Measurements from ENCODE around the gene MYBBP1A.

The MYBBP1A gene

DNA sequence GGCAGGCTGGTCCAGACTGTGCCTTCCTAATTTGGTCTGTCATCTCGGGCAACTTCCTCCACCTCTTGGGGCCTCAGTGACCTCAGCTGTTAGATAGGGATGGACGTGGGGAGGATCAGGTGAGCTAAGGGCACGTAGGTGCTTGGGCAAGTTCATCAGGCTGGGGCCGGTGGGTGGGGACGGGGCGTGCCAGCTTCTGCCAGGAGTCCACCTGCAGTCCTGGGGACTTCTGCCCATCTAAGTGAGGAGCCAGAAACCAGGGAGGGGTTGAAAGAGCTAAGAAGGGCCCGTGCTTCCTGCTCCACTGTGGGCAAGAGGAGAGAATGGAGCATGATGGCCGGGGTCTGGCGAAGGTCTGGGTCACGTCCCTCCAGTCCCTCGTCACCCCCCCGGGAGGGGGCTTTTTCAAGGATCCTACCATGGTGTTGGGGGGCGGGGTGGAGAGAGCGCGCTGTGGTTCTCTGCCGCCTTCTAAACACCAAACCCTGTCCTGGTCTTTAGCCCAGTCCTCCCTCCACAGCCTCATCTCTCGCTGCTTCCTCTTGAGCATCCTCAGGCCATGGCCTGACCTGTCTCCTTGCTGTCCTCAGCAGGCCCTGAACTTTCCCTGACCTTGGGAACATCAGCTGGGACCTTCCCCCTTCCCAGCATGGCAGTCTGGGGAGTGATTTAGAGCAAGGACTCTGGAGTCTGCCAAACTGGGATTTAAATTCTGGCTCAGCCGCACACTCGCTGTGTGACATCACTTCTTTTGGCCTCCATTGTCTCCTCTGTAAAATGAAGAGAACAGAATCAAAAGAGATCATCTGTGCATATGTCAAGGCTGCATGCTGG lies 34.9 kb downstream of the MYBBP1A start:
- no peak for DNase-seq (ENCODE audit: low read depth in 3 of 3)

DNA sequence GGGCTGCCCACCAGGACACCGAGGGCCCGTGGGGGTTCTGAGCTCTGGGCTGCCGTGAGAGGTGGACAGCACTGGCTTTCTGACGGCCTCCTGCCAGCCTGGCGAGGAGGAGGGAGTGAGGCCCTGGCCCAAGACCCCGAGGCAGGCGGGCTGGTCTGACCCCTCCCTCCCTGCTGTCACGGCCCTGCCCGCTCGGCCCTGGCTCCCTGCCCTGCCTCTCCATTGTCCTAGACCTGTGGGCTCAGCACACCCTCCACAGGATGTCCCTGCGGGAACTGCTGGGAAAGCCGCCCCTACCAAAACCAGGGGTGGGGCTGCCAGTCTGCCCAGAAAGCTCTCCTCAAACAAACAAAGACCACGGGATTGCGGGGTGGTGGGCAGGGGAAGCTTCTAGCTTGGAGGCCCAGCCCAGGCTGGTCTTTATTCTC lies 35.8 kb downstream of the MYBBP1A start:
- DNase-seq (ENCODE audit: low read depth in 3 of 3), result no peak

DNA sequence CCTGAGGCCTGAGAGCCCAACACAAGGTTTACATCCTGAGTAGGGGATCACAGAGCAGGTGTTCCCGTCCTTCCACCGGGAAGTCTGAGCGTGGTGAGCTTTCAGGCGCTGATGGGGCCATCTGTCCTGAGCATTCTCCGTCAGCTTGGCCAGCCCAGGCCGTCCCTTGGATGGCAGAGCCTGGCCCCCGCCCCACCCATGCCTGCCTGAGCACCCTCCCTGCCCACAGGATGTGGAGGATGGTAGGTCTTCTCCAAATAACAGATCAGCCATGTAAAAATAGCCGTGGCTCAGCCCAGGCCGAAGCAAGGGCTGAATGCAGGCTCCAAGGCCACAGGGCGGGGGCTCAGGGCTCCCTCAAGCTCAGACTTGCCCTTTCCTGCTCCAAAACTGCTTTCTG lies 36.3 kb downstream of the MYBBP1A start:
- DNase-seq (ENCODE audit: low read depth in 3 of 3), result no peak

DNA sequence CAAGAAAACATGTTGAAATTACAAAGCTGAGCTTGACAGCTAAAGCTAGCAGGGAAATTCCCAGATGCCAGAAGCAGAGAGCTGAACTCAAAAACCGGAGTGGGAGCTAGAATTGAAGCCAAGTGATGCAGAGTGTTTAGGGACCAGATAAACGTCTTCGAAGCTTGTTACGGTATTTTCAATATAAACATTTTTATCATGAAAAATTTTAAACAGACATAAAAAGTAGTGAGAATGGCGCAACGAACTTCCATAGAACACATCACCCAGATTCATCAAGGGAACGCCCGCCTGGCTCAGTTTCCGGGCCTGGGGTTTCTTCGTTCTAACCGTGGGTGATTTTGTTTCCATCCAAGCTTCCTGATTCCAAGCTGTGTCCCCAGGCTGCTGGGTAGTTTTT lies 38.4 kb downstream of the MYBBP1A start:
- DNase-seq (ENCODE audit: low read depth in 3 of 3), result no peak

DNA sequence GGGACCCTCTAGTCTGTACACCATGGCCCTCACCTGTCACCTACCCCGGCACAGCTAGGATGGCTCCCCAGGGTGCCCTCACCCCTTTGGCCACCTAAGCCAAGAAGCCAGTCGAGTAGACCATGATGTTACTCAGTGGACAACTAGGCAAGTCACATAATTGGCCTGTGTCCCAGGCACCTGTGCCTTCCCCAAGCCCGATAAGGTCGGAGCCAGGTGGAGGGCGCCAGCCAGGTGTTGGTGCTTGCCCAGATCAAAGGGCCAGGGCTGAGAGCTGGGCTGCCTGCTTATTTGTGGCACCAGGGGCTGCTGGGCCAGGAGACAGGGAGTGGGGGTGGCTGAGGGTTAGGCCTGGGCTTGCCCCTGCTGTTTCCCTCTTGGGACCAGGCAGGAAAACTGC lies 39.7 kb downstream of the MYBBP1A start:
- DNase-seq (ENCODE audit: low read depth in 3 of 3), result no peak

DNA sequence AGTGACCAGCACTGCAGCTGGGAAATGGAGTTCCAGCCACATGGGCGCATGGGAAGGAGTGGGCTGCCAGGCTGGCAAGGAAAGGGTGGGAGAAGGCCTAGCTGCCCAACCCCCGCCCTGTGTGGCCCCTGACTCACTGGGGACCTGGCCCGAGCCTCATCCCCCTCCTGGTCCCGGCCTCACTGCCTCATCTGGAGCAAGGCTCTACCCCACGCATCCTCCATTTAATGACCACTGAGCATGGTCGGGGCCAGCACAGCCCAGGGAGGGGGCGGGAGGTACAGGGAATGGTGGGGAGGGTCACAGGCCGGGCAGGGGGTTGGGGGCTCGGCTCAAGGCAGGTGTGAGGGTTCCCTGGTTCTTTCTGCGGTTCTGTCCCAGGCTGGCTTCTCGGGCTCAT lies 40.4 kb downstream of the MYBBP1A start:
- DNase-seq (ENCODE audit: low read depth in 3 of 3), result no peak

DNA sequence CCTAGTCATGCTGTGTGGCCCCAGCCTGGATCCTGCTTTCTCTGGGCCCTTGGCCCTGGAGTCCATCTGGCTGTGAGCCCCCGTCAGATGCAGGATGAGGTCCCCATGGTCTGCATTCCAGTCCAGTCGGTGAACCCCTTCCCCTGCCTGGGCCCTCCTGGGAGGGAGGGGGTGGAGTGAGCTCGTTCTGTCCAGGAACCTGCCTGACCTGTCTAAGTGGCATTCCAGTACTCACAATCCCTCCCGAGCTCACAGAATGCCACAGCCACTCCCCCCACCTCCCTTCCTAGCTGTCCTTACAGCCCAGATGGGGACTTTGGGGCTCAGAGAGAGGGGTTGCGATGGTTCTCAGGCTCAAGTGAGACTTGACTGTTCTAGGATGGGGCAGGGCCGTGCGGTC lies 41.0 kb downstream of the MYBBP1A start:
- DNase-seq (ENCODE audit: low read depth in 3 of 3), result no peak

DNA sequence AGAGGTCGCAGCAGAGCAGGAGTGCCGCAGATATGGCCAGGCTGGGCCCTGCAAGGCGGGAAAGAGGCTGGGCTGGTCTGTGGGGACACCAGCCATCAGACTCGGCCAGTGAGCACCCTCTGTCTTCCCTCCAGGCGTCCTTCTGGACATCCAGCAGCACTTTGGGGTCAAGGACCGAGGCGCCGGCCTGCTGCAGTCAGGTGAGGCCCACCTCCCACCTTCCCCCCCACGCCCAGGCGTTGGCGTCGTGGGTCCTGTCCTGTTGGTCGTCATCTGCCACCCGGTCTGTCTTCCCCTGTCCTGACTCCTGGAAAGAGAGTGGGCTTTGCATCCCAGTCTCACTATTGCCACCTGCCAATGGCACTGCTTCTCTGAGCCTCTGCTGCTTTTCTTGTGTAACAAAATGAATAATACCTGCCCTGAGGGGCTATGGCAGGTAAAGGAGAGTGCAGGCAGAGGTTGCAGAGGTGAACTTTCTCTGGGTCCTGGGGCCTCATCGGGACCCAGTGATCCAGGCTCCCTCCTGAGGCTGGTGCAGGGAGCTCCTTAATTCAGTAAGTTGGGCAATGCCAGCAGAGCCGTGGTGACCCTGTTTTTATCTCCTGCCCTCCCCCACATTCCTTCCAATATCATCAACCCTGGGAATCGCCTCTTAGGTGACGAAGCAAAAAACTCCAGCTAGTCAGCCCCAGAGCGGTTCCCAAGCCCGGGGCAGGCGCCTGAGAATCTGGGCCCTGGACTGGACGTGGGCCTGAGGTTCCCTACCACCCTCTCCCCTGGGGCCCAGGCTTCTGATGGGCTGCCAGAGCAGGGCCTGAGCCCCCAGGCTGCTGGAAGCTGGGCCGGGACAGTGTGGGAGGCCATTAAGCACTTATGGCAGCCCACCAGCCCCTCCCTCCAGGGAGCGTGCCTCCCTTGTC lies 41.8 kb downstream of the MYBBP1A start:
- DNase-seq (ENCODE audit: low read depth in 3 of 3), result no peak

DNA sequence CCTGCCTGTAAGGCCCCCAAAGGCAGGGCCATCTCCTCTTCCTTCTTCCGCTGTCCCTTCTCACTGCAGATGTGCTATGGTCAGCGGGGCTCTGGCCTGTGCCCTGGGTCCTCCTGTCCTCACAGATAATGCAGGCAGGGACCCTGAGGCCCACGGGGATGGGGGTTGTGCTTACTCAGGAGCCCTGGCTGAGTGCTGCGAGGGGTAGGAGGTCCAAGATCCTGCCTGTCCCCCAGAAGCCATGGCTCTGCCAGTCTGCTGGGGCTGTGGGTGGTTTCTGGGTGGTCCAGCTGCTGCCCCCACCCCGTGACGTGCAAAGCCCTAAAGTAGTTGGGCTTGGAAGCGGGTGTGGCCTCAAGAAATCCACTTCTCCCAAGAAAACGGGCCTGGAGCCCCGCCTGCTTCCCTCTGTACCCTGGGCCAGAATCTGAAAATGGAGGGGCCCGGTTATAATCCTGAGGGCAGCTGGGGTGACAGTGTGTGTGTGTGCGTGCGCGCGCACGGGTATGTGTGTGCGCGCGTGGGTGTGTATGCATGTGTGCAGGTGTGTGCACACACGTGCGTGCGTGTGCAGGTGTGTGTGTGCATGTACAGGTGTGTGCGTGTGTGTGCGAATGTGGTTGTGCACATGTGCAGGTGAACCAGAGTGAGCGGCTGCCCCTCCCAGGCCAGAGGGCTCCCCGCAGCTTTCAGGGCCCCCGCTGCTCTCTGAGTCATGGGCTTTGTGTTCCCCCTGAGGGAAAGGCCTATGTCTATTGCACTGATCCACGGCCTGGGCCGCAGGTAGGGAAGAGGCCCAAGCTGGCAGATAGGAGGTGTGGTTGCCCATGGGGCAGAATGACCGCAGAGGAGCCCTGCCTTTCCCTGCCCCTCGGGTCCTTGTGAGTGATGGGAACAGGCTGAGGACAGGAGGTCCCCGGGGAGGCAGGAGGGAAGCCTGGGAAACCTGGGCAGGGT lies 42.8 kb downstream of the MYBBP1A start:
- DNase-seq (ENCODE audit: low read depth in 3 of 3), result no peak

DNA sequence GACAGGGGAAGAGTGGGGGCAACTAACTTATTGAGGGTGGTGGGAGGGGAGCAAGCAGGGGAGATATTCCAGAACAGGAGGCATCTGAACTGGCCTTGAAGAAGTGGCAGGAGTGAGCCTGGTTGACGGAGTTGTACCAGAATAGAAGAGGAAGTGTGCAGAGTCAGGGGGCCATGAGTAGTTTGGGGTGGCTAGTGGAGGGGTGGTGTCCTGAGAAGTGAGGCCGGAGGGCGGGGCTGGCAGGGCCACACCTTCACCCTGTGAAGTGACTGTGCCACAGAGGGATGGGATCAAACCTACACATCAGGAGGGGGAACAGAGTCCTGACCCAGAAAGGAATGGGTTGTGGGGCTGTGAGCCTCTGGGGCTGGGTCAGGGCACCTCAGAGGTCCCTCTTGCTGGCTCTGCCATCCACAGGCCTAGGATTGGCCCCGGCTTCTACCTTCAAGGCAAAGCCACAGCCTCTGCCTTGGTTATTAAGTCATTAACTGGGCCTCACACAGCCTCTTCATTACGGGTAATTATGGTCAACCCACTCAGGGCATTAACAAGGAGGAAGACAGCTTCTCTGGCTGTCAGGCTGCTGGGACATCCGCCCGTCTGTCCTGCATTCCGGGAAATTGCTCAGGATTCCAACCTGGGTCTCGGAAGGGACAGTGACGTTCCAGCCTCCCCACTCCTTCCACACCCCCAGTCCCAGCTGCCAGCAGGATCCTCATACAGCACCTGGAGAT lies 43.8 kb downstream of the MYBBP1A start:
- no peak for DNase-seq (ENCODE audit: low read depth in 3 of 3)

DNA sequence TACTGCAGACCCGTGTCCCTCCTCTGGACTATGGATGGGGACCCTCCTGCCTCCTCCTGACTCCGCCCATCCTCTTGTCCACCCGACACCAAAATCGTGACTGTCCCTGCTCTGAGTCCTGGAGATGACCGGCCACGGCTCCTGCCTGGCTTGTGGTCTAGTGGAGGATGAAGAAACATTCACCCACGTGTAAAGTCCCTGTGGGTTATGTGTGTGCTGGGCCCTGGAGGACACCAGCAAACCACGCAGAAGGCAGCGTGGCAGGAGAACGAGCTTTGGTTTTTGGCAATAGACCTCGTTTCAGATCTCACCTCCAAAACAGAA lies 44.6 kb downstream of the MYBBP1A start:
- no peak for DNase-seq (ENCODE audit: low read depth in 3 of 3)

DNA sequence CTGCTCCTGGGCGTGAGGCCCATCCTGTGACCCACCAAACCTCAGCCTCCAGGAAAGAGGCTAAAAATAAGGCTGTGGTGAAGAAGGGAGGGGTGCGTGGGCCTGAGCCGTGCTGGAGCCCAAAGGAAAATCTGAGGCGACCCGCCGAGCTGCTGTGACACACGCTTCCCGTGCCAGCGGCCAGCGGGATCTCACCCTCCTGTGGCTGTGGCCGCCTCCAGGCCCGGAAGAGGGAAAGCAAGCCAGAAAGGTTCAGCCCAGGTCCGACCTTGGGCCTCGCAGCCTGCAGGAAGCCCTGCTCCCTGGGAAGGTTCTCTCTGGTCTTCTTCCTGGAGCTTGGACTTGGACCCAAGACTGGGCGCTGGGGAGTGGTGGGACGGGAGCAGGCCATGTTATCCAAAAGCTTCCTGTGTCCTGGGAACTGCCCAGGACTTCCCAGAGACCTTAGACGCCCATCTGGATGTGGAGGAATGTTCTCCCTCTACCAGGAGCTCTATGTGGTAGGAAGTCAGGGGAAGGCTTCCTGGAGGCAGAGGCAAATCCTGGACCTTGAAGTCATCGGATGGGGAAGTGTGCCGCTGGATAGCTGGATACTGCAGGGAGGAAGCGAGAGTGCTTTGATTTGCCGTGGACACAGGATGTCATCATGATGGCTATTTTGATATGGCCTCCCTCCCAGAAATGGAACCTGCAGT lies 45.1 kb downstream of the MYBBP1A start:
- no peak for DNase-seq (ENCODE audit: low read depth in 3 of 3)

DNA sequence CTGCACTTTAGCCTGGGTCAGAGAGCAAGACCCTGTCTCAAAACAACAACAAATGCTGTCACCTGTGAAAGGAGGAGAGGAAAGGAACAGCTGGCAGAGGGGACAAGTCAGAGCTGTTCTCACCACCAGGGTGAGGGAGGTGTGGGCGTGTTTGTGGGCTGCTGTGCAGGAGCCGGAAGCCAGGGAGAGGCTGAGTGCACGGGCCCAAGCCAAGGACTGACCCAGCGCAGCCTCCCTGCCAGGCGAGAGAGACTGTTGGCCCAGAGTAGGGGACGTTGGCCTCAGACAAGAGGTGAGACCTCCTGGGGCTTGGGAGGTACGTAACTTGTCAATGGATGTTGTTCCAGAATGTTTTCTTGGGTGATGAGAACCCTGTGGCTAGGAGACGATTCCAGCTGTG lies 45.8 kb downstream of the MYBBP1A start:
- no peak for DNase-seq (ENCODE audit: low read depth in 3 of 3)

DNA sequence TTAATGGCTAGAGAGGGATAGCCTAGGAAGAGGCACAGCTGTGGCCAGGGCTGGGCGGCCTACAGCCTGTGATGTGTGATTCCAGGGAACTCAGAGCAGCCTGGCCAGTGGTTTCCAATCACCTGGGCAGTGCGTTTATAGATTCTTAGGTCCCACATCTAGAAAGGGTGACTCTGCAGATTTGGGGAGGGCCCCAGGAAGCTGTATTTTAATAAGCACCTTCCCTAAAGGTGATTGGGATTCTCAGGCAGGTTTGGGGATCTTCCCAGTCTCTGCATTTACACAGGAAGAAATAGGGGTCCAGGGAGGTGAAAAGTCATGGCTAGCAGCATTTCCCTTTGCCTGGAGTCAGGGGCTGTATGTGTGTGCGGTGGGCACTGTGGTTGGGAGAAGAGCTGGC lies 47.0 kb downstream of the MYBBP1A start:
- DNase-seq (ENCODE audit: low read depth in 3 of 3), result no peak

DNA sequence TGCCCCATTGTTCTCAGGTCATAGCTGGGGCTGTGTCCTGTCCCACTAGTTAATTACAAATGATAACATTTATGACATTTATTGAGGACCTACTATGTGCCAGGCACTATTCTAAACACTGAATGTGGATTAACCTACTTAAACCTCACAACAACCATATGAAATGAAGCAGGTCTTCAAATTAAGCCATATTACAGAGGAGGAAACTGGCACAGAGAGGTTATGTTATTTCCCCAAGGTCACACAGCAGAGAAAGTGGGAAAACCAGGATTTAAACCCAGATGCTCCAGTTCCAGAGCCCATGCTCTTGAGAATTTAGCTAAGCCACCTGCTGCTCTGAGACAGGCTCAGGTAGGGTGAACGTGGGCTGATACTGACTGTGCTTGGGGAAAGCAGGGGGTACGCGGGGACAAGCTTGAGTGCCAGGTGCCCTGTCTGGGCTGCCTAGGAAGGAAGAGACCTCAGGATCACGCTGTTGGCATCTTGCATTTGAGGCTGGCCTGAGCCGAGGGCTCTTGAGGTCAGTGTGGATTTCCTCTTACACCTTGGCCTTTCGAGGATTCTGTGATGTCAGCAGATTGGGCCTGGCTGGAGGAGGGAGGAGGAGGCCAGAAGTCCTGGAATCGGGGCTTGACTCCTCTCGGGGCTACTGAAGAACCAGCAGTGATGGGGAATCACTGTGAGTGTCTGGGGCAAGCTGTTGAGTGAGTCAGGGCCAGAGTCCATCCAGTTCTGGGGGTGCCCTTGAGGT lies 47.6 kb downstream of the MYBBP1A start:
- DNase-seq (ENCODE audit: low read depth in 3 of 3), result no peak

DNA sequence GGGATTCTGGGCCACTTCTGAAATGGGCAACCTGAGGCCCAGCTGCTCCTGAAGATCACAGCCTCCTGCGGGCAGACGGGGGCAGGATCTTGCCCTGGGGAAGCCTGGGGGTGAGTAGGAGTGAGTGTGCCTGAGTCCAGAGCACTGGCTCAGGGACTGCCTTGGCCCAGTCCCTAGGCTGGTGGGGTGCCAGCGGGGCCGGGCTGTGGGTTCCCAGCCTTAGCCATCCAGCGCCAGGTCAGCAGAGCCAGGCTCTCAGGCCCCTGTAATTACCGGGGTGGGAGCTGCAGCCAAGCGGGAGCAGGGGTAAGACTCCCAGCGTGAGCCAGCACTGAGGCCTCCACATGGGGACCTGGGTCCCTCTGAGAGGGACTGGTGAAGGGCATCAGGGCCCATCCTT lies 48.3 kb downstream of the MYBBP1A start:
- no peak for DNase-seq (ENCODE audit: low read depth in 3 of 3)

DNA sequence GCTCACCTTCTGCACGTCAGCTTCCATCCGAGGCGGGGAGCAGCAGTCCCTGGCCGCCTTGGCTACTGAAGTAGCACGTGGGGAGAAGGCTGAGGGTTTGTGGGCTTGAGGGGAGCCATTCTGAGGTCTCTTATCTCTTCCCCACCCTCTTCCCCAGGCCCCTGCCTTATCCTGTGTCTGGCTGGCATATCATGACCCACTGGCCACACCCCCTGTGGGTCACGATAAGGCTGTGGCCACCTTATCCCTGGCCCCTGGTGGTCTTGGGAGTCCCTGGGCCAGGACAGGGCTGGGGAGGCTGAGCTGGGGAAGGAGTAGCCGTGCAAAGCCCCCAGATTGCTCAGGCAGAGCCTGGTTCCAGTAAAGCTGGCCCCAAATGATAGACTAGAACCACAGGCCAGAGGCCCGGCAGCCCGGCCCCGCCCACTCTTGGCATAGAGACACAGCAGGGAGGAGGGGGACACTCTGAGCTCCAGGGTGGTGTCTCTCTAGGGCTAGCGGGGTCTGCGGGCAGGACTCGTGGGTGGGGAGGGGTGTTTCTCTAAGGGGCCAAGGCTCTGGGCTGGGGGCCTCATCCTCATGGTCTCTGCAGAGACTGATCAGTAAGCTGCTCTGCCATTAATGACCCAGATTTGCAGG lies 48.9 kb downstream of the MYBBP1A start:
- DNase-seq (ENCODE audit: low read depth in 3 of 3), result no peak

DNA sequence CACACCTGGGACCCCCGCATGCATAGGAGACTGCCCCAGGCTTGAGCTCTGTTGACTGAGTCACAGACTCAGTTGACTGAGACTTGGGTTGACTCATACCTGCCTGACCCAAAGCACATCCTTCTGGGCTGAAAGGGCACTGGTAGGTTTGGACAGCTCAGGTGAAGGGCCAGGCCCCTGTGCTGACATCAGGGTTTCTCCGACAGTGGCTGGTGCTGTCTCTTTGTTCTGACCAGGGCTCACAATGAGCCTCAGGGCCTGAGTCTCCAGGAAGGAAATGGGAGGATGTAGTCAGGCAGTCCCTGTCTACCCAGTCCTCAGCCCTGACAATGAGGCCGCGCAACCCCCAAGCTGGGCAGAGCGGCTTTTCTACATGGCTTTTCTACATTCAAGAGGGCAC lies 50.0 kb downstream of the MYBBP1A start:
- DNase-seq (ENCODE audit: low read depth in 3 of 3), result no peak

DNA sequence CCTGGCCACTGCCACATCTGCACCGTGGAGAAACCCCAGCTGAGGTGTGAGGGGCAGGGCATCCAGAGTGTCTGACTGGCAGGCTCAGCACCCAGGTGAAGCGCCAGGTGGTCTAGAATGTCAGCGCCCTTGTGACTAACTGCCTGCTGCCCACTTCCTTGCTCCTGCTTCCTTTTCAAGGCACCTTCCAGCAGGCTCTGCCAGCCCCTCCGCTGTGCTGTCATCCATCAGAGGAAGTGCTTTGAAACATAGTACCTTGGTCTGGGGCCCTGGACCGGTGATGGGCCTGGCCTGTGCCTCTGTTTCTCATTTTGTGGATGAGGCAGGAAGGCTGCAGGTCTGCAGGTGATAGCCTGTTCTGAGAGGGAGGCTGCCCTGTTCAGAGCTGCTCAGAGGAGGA lies 51.0 kb downstream of the MYBBP1A start:
- no peak for DNase-seq (ENCODE audit: low read depth in 3 of 3)

All from stimulated activated CD4-positive, alpha-beta T cell treated with anti-CD3 and anti-CD28 coated beads, TNF-alpha, amount 100 ng/mL, for 4 hours (primary cell).